ENCODE data around the gene PI3. TPM values are rescaled to one million over a fixed set of nuclear protein-coding genes. Genes with fewer than 3 reads are reported as not detected.
"Not testable (repeated sequence)": the region's sequence is repeated elsewhere in the genome, so short reads cannot be mapped to it uniquely, and the experiment has no call there.

PI3 gene
- total RNA-seq, 4 donors from 2014 or later: not detected

GRCh38 chr20:45154183-45154582 lies 20.5 kb upstream of the PI3 start:
- H3K27ac ChIP-seq: no peak overlapping the region
- no peaks in the 10 kb centered on the region for H3K9me3 ChIP-seq
- TF ChIP-seq POLR2A (IDR thresholded peaks at IDR 0.05) (no peak), CTCF (IDR thresholded peaks at IDR 0.05) (no peak)
- no peaks in the 10 kb centered on the region for H3K36me3 ChIP-seq
- no peaks in the 10 kb centered on the region for H3K27me3 ChIP-seq
- intact Hi-C loops (cut with DNase I; ENCODE audit: low total_unique reads): no loop called here
- no peak for DNase-seq
- no peaks in the 10 kb centered on the region for H3K4me1 ChIP-seq
- no peak overlapping the region for H3K4me3 ChIP-seq

DNA sequence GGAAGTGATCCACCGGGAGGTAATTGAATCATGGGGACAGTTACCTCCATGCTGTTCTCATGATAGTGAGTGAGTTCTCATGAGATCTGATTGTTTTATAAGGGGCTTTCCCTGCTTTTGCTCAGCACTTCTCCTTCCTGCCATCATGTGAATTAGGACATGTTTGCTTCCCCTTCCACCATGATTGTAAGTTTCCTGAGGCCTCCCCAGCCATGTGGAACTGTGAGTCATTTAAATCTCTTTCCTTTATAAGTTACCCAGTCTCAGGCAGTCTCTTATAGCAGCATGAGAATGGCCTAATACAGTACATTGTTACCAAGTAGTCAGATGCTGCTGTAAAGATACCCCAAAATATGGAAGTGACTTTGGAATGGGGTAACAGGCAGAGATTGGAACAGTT lies 19.9 kb upstream of the PI3 start:
- H3K4me1 ChIP-seq; H3K4me3 ChIP-seq; intact Hi-C loops (cut with DNase I; ENCODE audit: low total_unique reads); H3K27ac ChIP-seq; H3K9me3 ChIP-seq; DNase-seq; H3K36me3 ChIP-seq; H3K27me3 ChIP-seq: not testable (repeated sequence)

GRCh38 chr20:45156713-45157112 lies 18.0 kb upstream of the PI3 start:
- TF ChIP-seq CTCF (IDR thresholded peaks at IDR 0.05) (no peak), POLR2A (IDR thresholded peaks at IDR 0.05) (no peak)
- intact Hi-C loops (cut with DNase I; ENCODE audit: low total_unique reads): no loop called here
- Histone ChIP-seq H3K27me3 (no peaks in the 10 kb centered on the region), H3K4me1 (no peaks in the 10 kb centered on the region), H3K36me3 (no peaks in the 10 kb centered on the region), H3K27ac (no peak overlapping the region), H3K4me3 (no peak overlapping the region), H3K9me3 (no peaks in the 10 kb centered on the region)
- DNase-seq: no peak

DNA sequence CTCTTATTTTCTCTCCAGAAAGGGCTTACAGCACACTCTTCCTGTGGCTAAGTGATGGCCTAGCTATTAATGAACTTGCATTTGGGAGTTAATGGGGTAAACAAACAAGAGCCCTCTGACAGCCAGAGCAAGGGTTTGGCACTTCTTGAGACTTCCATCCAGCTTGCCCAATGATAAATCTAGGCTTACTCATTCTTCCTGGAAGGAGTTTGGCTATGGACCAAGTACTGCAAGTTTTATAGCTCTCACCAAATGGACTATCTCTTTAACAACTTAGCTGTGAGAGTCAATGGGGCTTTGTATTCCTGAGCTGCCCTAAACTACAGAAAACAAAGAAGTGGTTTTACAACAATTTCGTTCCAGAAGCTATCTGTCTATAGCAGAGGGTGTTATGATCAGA lies 16.7 kb upstream of the PI3 start:
- no peaks in the 10 kb centered on the region for H3K36me3 ChIP-seq
- H3K4me1 ChIP-seq: no peaks in the 10 kb centered on the region
- no peak overlapping the region for H3K4me3 ChIP-seq
- no peak overlapping the region for H3K27ac ChIP-seq
- no peak for TF ChIP-seq POLR2A (IDR thresholded peaks at IDR 0.05)
- no peak for TF ChIP-seq CTCF (IDR thresholded peaks at IDR 0.05)
- H3K27me3 ChIP-seq: no peaks in the 10 kb centered on the region
- H3K9me3 ChIP-seq: no peaks in the 10 kb centered on the region
- intact Hi-C loops (cut with DNase I; ENCODE audit: low total_unique reads): no loop called here
- DNase-seq: no peak

DNA sequence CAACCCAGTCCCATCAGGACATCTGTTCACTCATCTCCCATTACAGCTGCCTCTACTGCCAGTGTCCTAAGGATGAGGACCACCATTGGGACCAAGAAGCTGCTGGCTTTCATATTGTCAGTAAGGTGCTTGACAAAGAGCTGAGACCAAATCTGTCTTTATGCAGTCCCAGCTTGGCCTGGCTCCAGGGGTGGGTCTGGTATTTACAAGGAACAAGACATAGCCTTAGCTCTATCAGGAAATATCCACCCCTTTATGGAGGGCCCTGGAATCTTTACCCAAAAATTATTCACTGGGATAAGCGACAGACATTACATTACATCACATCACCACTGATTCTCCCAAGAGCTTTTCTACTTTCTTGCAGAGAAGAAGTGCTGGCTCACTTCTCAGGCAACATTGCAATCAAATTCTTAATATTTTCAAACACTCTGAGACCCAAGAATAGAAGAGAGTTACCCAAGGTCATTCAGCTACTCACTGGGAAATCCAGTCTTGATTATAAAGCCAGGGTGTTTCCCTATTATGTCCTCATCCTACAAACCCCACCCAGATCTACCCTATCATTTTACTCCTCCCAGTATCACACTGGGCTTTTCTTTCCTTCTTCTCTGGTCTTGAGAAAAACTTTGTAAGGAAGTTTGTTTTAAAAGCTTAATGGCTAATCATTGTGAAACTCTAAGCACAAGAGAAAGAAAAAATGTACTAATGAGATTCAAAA lies 11.5 kb upstream of the PI3 start:
- intact Hi-C loops (cut with DNase I; ENCODE audit: low total_unique reads): no loop called here
- TF ChIP-seq CTCF (IDR thresholded peaks at IDR 0.05): no peak
- TF ChIP-seq POLR2A (IDR thresholded peaks at IDR 0.05): no peak
- H3K9me3 ChIP-seq: no peaks in the 10 kb centered on the region

DNA sequence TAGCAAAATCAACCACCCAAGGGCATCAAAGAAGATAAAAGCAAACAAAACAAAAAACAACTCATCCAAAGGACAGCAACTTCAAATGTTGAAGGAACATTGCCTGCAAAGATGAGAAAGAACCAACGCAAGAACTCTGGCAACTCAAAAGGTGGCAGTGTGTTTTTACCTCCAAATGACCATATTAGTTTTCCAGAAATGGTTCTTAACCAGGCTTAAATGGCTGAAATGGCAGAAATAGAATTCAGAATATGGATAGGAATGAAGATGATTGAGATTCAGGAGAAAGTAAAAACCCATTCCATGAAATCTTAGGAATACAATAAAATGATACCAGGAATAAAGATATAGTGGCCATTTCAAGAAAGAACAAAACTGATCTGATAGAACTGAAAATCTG lies 9.8 kb upstream of the PI3 start:
- H3K27me3 ChIP-seq: no peaks in the 10 kb centered on the region
- no peak overlapping the region for H3K4me3 ChIP-seq
- H3K9me3 ChIP-seq: no peaks in the 10 kb centered on the region
- no peak for TF ChIP-seq POLR2A (IDR thresholded peaks at IDR 0.05)
- no peak for TF ChIP-seq CTCF (IDR thresholded peaks at IDR 0.05)
- intact Hi-C loops (cut with DNase I; ENCODE audit: low total_unique reads): no loop called here
- H3K27ac ChIP-seq: no peak overlapping the region
- no peaks in the 10 kb centered on the region for H3K4me1 ChIP-seq
- H3K36me3 ChIP-seq: no peaks in the 10 kb centered on the region
- DNase-seq: no peak

More for the DNA sequence above, 11.5 kb upstream of the PI3 start:
- Histone ChIP-seq H3K27me3 (no peaks in the 10 kb centered on the region), H3K36me3 (no peaks in the 10 kb centered on the region), H3K4me1 (no peaks in the 10 kb centered on the region), H3K27ac (no peak overlapping the region), H3K4me3 (no peak overlapping the region)
- no peak for DNase-seq

All from uterus (tissue), 4 donors.